C4-2B (cell line): ENCODE data around the gene RABL3.

Experiments used
- CTCF ChIP-seq: fragments of 450-650 bp; conservative IDR thresholded peaks from 2 replicates; pipeline ENCODE4 v1.5.1; 2017; ENCODE audit warnings: mild to moderate bottlenecking
- ZFX ChIP-seq: fragments of 450-650 bp; IDR thresholded peaks from 2 replicates; pipeline ENCODE4 v1.6.1; 2017

DNA sequence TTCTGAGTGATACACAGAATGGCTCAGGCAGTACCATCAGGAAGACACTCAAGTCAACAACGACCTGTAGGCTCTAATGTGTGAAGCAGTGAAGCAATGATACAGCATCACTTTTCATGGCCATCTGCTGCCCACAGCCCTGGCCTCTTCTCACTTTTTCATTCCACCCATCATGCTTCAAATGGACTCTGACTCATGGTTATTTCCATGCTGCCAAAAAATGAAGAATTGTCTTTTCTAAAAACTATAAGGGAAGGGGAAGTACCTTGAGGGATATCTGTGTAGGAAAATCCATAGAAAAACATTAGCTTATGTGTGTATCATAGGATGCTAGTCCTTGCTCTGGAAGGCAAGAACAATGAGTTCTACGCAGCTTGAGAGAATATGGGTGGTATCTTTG lies 71.7 kb downstream of the RABL3 start:
- TF ChIP-seq CTCF (no peak), ZFX (no peak)
